Stimulated activated CD8-positive, alpha-beta memory T cell treated with anti-CD3 and anti-CD28 coated beads, Interleukin-15, amount 100 ng/mL, for 24 hours (primary cell): ENCODE measurements around the gene MYO16.
"Not testable (repeated sequence)": the region's sequence is repeated elsewhere in the genome, so short reads cannot be mapped to it uniquely, and the experiment has no call there.

Source experiments
- DNase-seq: peaks from one replicate; pipeline ENCODE4 v3.0.0-alpha.2; 2020; ENCODE audit warnings: low read depth

Gene MYO16

DNA sequence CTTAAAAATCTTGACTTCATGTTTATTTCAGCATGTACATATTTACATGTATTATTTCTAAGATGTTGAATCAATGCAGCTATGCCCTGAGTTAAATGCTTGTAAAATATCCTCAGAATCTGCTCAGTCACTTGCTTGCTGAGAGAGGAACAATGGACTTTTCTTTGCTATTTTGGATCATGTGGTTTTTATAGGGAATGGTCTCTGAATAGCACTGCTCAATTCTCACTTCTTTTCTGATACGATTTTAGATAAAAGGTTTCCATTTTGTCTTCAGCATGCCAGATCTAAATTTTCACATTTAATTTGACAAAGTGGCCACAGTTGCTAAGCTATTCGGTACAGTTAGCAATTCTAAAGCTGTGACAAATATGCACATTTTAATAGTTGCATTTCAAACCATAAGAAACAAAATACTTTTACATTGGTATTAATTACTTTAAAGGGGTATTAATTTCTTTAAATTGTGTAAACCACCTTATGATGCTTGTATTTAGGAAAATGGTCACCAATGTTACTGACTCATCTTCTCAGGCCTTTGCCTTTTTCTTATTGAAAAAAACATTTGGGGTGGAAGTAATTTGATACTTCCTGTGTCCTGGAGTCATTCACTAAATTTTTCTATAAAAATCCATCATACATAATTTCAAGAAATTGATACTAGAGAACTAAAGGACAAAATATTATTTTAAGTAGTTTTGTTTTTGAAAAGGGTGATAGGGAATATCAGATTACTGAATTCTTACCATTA is 113.5 kb downstream of the MYO16 start:
- no peak for DNase-seq

DNA sequence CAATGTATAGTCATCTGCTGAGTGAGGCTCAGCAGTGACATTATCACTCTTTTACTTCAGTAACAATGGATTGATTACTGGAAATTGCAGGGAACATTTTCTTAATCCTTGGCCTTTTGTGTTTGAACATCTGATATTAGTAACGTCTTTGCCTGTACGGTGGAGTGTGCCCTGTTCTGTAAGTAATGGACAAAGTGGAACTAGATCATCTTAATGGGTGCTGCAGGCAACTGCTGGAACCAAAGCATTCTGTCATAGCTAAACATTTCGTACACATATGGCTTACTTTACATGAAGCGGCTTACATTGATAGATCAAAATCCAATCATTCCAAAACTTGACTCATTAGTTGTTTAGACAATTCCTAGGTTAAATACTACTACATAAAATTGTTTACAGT is 114.1 kb downstream of the MYO16 start:
- no peak for DNase-seq

DNA sequence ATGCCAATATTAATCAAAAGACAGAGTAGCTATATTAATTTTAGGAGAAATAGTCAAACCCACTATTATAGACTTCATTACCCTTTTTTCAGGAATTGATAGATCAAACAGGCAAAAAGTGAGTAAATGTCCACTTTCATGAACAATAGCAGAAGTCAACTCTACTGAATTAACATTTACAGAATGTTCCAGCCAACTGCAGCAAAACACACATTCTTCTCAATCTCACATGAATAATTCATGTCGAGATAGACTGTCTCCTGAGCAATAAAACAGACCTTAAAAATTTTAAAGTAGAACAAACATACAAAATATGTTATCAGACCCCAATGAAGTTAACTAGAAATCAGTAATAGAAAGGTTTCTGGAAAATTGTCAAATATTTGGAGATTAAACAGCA is 118.4 kb downstream of the MYO16 start:
- DNase-seq: no peak

- DNase-seq: no peak
Measured at GRCh38 chr13:108752276-108752675, 122.9 kb downstream of the MYO16 start.

GRCh38 chr13:108755083-108755482 is 125.7 kb downstream of the MYO16 start:
- DNase-seq: no peak

- no peak for DNase-seq
Measured at GRCh38 chr13:108760129-108760528, 130.7 kb downstream of the MYO16 start.

GRCh38 chr13:108760541-108760940 is 131.1 kb downstream of the MYO16 start:
- no peak for DNase-seq

- no peak for DNase-seq
Measured at GRCh38 chr13:108768035-108768434, 138.6 kb downstream of the MYO16 start.

DNA sequence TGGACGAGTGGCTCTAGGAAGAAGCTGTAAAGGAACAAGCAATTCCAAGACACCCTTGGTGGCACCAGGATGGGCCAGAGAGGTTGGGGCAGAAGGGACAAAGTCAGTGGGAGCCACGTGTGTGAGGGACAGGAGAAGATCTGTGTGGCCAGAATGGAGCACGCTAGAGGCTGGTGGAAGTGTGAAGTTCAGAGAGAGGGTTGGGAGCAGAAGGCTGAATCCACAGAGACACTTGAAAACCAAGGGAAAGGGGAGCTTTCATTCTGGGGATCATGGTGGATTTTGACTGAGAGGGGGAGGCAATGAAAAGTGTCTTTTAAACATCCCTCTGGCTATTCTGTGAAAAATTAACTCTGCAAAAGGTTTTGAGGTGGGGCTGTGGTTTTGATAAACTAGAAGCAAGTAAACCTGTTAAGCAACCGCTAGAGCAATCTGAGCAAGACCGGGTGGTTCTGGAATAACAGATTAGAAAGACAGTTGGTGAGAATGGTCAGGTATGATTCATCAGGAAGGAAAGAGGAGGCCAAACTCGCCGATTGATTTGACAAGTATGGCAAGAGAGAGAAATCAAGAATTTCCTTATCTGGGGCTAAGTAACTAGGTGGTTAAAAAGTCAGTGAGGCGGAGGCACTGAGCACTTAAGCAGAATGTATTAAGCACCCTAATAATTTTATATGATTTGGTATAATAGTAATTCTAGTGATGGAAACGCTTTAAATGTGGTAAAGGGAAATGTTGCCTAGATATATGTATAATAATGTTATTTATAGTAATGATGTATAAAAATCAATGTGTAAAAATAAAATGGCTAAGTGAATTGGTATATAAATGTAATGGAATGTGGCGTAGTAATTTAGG is 140.0 kb downstream of the MYO16 start:
- DNase-seq: no peak

GRCh38 chr13:108775597-108775996 is 146.2 kb downstream of the MYO16 start:
- DNase-seq: no peak

DNA sequence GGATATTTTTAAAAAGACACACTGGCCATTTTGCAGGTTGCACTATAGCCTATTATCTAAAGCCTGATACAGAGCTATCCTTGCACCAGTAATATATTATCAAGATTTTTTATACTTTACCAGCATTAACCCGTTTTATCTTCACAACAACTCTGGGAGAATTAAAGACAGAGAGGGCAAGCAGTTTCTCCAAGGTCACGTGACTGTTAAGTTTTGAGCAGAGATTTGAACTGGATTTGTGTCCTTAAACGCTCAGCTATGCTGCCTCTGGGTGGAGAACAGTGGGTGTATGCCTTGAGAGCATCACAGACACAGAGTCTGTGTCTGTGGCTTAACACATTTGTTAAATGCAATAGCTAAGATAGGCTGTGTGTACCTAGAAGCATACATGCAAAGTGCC is 147.2 kb downstream of the MYO16 start:
- no peak for DNase-seq

DNA sequence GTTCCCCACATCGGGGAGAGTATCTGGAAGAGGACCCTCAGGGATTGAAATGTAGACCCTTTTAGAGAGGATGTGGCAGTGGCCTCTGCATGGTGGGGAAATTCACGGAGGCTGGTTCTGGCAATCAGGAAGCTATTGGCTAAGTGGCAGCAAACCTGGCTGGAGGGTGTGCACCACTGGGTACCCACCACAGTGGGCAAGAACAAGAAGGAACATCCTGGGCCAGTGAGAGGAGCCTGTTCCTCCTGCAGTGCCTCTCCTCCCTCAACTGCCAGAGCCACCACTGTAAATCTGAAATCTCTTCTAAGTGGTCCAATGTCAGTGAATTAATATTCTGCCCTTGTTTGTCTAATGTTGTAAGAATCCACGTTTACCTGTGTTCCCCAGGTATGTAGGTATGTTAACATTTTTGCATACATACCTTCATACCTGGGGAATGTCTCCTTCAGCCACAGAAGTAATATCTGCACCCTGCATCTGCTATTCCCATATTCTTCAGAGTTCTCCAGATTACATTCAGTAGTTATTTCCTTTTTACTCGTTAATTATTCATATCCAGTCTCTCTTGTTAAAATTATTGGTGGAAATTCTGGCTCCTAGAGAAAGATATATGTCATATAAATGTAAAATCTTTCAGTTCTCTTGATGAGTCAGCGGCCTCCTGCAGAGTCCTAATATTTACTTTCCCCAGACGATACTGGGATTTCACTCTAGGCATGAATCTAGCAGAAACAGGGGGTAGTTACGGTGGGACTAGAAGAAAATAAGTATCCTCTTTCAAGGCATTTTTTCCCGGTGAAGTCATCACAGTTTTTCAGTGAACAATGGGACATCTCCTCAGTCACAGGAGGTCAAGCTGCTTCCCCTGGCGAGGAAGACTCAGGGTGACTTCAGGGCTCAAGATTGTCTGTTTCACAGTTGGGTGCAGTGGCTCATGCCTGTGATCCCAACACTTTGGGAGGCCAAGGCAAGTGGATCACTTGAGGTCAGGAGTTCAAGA is 148.3 kb downstream of the MYO16 start:
- no peak for DNase-seq

DNA sequence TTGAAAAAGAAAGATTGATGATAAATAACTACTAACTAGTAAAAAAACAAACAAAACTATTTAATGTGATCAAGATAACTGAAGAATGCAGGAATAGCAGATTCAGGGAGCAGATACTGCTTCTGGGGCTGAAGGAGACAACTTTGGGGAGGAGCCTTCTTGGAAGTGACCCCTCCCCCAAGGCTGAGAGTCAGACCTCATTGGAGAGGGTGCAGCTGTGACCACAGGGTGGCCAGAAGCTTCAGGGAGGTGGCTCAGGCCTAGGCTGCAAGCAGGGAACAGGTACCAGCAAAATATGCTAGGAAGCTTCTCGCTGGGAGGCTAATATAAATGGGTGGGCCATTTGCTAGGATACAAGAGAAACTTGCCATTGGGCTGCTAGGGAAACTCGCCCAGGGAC is 149.9 kb downstream of the MYO16 start:
- no peak for DNase-seq

DNA sequence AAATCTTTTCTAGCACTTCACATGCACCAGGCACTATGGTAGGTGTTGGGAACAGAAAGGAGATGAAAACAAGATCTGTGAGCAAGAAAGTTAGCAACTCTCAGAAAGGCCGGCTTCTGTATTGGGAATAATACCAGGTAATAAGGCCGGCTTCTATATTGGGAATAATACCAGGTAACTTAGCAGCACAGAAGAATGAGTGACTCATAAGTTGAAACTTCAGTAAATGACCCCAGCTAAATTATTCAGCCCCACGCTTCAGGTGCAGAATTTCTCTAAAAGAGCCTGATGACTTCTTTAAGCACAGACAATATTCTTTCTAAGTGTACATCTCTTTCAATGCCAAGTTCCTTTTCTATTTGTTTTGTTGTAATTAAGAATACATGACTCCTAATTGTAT is 151.3 kb downstream of the MYO16 start:
- no peak for DNase-seq

GRCh38 chr13:108781312-108781711 is 151.9 kb downstream of the MYO16 start:
- no peak for DNase-seq

GRCh38 chr13:108782480-108782879 is 153.1 kb downstream of the MYO16 start:
- DNase-seq: not testable (repeated sequence)

GRCh38 chr13:108785844-108786243 is 156.4 kb downstream of the MYO16 start:
- DNase-seq: no peak

GRCh38 chr13:108786456-108787200 is 157.2 kb downstream of the MYO16 start:
- DNase-seq: no peak

DNA sequence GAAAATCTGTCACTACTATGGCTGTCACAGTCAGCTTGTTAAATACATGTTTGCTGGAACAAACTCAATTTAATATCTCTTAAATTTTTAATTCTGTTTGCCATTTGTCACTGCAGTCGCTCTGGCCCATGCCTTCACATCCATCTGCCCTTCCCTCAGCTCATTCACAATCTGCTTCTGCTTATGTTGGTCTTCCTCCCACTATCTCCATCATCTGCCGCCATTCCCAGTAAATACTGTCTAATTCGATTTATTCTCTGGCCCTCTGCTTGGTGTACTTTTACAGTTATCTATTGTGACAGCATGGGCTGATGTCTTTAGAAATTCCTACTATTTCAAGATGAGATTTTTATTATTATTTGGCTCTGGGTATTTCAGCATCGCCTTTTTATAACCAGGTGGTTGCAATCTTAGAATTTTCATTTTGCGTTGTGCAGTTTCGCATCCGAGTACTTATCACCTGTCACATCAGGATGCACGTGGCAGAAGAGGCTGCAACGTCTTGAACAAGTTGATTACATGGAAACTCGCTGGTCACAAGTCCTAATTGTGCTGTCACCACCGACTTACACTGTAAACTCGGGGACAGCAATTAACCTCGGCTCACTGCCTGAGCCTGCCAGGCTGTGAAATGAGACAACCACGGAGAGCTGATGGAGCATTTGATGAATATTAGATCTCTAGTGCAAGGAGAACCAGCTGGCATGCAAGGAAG is 158.4 kb downstream of the MYO16 start:
- DNase-seq: no peak

DNA sequence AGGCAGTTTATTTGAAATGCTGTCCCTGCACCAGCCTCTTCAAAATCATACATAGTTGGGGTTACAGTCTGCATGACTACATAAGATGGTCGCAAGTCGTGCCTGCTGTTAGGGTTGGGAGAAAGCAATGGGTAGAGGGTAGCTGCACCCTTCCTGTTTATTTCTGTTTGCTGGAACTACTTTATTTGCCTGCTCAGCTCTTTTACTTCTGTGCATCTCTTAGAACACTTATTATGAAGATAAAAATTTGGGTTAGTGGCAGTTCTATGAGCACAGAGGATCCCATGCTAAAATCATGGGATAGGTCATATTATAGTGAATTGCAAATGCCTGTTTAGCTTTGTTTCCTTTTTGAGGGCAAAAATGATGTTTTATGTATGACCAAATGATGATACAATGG is 160.1 kb downstream of the MYO16 start:
- no peak for DNase-seq

DNA sequence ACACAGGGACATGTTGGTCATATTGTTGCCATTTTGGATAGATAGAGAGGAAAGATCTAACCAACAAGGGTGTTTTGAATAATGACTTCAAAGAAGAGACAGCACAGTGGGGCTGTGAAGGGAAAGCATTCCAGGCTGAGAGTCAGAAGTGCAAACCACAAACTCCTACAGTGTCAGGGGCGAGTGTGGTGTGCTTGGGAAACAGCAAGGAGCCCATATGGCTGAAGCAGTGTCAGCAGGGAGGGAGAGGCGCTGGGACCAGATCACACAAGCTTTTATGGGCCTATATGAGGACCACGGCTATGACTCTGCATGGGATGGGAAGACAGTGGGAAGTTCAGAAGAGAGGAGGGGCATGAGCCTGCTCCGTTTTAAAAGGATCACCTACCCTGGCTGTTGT is 166.4 kb downstream of the MYO16 start:
- no peak for DNase-seq
